Measurements from ENCODE around the gene MED16. TPM values are rescaled to one million over a fixed set of nuclear protein-coding genes. Genes with fewer than 3 reads are reported as not detected.

Gene MED16
- total and polyA plus RNA-seq, 9 donors: 0.62 to 75.4 (median 52.3) TPM

GRCh38 chr19:876780-877314, 16.1 kb downstream of the MED16 start:
- peaks cover 8% of the 10 kb centered on the region for H3K4me1 ChIP-seq (ENCODE audit: insufficient read depth)
- H3K36me3 ChIP-seq: no peaks in the 10 kb centered on the region
- WGBS, 3 donors: 89 to 92% (median 89%) methylated on average over 24 to 29 of the region's 29 CpGs

GRCh38 chr19:876089-876488, 16.9 kb downstream of the MED16 start:
- 62 to 72% (median 68%) methylated on average over 18 of the region's 18 CpGs for WGBS, 3 donors
- H3K36me3 ChIP-seq: no peaks in the 10 kb centered on the region
- no peaks in the 10 kb centered on the region for H3K27me3 ChIP-seq
- H3K4me3 ChIP-seq: no peak overlapping the region
- no peak for DNase-seq
- intact Hi-C loops (cut with DNase I): no loop called here
- no peak overlapping the region for H3K27ac ChIP-seq
- TF ChIP-seq EP300 (IDR thresholded peaks at IDR 0.05) (no peak), POLR2A (IDR thresholded peaks at IDR 0.05) (no peak), CTCF (IDR thresholded peaks at IDR 0.05) (no peak)
- H3K9me3 ChIP-seq: no peaks in the 10 kb centered on the region
- peaks cover 8% of the 10 kb centered on the region for H3K4me1 ChIP-seq (ENCODE audit: insufficient read depth)

More at GRCh38 chr19:876780-877314, 16.1 kb downstream of the MED16 start:
- intact Hi-C loops (cut with DNase I): no loop called here
- DNase-seq: no peak
- no peak for TF ChIP-seq CTCF (IDR thresholded peaks at IDR 0.05)
- TF ChIP-seq POLR2A (IDR thresholded peaks at IDR 0.05): no peak
- no peak for TF ChIP-seq EP300 (IDR thresholded peaks at IDR 0.05)
- H3K27me3 ChIP-seq: no peaks in the 10 kb centered on the region
- no peak overlapping the region for H3K4me3 ChIP-seq
- H3K27ac ChIP-seq: no peak overlapping the region
- no peaks in the 10 kb centered on the region for H3K9me3 ChIP-seq

- Histone ChIP-seq H3K9me3 (no peaks in the 10 kb centered on the region), H3K4me3 (no peak overlapping the region), H3K36me3 (no peaks in the 10 kb centered on the region), H3K27me3 (no peaks in the 10 kb centered on the region), H3K4me1 (ENCODE audit: insufficient read depth) (peaks cover 8% of the 10 kb centered on the region), H3K27ac (no peak overlapping the region)
- no peak for DNase-seq
- intact Hi-C loops (cut with DNase I): no loop called here
- WGBS, 3 donors: 89 to 91% (median 90%) methylated on average over 27 to 28 of the region's 28 CpGs
- no peak for TF ChIP-seq CTCF (IDR thresholded peaks at IDR 0.05)
- no peak for TF ChIP-seq EP300 (IDR thresholded peaks at IDR 0.05)
- TF ChIP-seq POLR2A (IDR thresholded peaks at IDR 0.05): no peak
Measured at GRCh38 chr19:875265-875879, 17.6 kb downstream of the MED16 start.

- intact Hi-C loops (cut with DNase I): no loop called here
- H3K36me3 ChIP-seq: no peaks in the 10 kb centered on the region
- peaks cover 17% of the 10 kb centered on the region for H3K4me1 ChIP-seq (ENCODE audit: insufficient read depth)
- peak in 2 of 5 donors; percentile 51 to 53 for DNase-seq
- no peaks in the 10 kb centered on the region for H3K9me3 ChIP-seq
- no peak overlapping the region for H3K27ac ChIP-seq
- 87 to 89% (median 88%) methylated on average over 17 to 22 of the region's 22 CpGs for WGBS, 3 donors
- TF ChIP-seq POLR2A (IDR thresholded peaks at IDR 0.05): no peak
- TF ChIP-seq CTCF (IDR thresholded peaks at IDR 0.05): no peak
- TF ChIP-seq EP300 (IDR thresholded peaks at IDR 0.05): no peak
- no peak overlapping the region for H3K4me3 ChIP-seq
- no peaks in the 10 kb centered on the region for H3K27me3 ChIP-seq
Measured at GRCh38 chr19:873561-874041, 19.4 kb downstream of the MED16 start.
